Measurements from ENCODE around the gene YPEL2. TPM values are rescaled to one million over a fixed set of nuclear protein-coding genes. Genes with fewer than 3 reads are reported as not detected.

YPEL2 gene
- total and polyA plus RNA-seq, 7 experiments from 2014 or later, result 10.6 to 52.0 (median 38.4) TPM

DNA sequence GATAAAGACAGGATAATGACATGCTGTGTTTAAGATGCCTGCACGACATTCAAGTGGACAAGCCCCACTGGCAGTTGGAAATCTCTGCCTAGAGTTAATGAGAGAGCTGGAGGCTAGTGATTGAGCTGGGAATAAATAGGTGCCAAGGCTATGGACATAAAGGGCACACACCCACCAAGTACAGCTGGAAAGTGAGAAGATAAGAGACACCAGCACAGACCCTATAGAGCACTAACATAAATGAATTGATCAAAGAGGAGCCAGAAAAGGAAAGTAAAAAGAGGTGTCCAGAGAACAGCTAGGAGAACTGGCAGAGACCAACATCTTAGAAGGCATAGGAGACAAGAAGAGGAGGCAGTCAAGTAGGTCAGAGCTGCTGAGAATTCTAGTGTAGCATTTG, 101.2 kb downstream of the YPEL2 start:
- ATAC-seq (no peak), DNase-seq (no peak)
- POLR2A ChIA-PET, result interaction anchor here (1.0 kb wide), 1 partner anchor 9 kb away, joined by 4 read pairs; no protein-coding TSS in a partner anchor
- Mint-ChIP-seq H3K36me3 (peaks cover 0 to 10% (median 5%) of the 10 kb centered on the region in 5 donors), H3K27ac (no peak overlapping the region), H3K27me3 (peaks cover 0 to 6% (median 0%) of the 10 kb centered on the region in 5 donors), H3K4me3 (no peak overlapping the region), H3K9me3 (peaks cover 0 to 10% (median 4%) of the 10 kb centered on the region in 11 donors), H3K4me1 (peaks cover 0 to 29% (median 2%) of the 10 kb centered on the region in 7 donors)
- H3K27me3 ChIP-seq (ENCODE audit: control insufficient read depth in 2 of 2, insufficient read depth in 2 of 2, low read length in 2 of 2), result no peaks in the 10 kb centered on the region
- no peaks in the 10 kb centered on the region for H3K36me3 ChIP-seq (ENCODE audit: control insufficient read depth in 2 of 3, insufficient read depth in 3 of 3, low read length in 3 of 3)
- no peaks in the 10 kb centered on the region for H3K9me3 ChIP-seq (ENCODE audit: control insufficient read depth in 2 of 3, low read length in 3 of 3)
- CTCF ChIA-PET, result interaction anchor here (0.5 to 2.5 kb wide), 3 partner anchors 92 to 122 kb away, joined by 3 to 9 read pairs (median 5); no protein-coding TSS in a partner anchor
- intact Hi-C loops (cut with micrococcal nuclease), result no loop called here
- no peak overlapping the region for H3K27ac ChIP-seq (ENCODE audit: low read depth, low read length)
- H3K4me1 ChIP-seq (ENCODE audit: control insufficient read depth in 2 of 2, insufficient read depth in 2 of 2, low read length in 2 of 2), result no peaks in the 10 kb centered on the region
- no peak overlapping the region for H3K4me3 ChIP-seq (ENCODE audit: low read length)

DNA sequence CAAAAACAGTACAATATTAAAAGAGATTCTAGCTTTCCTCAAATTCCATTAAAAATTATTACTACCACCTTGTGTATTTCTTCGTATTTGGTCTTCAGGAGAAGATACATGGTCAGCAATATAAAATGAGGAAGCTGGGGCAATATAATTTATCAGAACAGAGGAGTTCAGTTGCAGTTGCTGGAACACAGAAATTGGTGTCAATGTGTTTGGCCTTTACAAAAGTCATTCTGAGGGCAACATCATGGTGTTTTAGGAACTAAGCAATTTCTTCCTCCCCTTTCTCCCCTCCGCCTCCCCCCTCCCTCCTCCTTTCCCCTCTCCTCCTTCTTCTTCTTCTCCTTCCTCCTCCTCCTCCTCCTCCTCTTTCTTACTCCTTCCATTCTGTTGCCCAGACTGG, 102.1 kb downstream of the YPEL2 start:
- ATAC-seq (no peak), DNase-seq (no peak)
- peaks cover 0 to 37% (median 6%) of the 10 kb centered on the region in 7 donors for H3K4me1 Mint-ChIP-seq
- H3K9me3 ChIP-seq (ENCODE audit: control insufficient read depth in 2 of 3, low read length in 3 of 3), result no peaks in the 10 kb centered on the region
- H3K27ac ChIP-seq (ENCODE audit: low read depth, low read length), result no peak overlapping the region
- ChIA-PET POLR2A (no interaction called here), CTCF (interaction anchor here (1.0 kb wide), 1 partner anchor 9 kb away, joined by 6 read pairs; no protein-coding TSS in a partner anchor)
- intact Hi-C loops (cut with micrococcal nuclease), result no loop called here
- no peak overlapping the region for H3K4me3 Mint-ChIP-seq
- H3K27me3 ChIP-seq (ENCODE audit: control insufficient read depth in 2 of 2, insufficient read depth in 2 of 2, low read length in 2 of 2), result no peaks in the 10 kb centered on the region
- no peak overlapping the region for H3K27ac Mint-ChIP-seq
- H3K9me3 Mint-ChIP-seq, result peaks cover 0 to 10% (median 4%) of the 10 kb centered on the region in 11 donors
- H3K27me3 Mint-ChIP-seq, result peaks cover 0 to 12% (median 0%) of the 10 kb centered on the region in 5 donors
- peaks cover 0 to 10% (median 5%) of the 10 kb centered on the region in 5 donors for H3K36me3 Mint-ChIP-seq
- H3K4me3 ChIP-seq (ENCODE audit: low read length), result no peak overlapping the region
- H3K4me1 ChIP-seq (ENCODE audit: control insufficient read depth in 2 of 2, insufficient read depth in 2 of 2, low read length in 2 of 2), result no peaks in the 10 kb centered on the region
- H3K36me3 ChIP-seq (ENCODE audit: control insufficient read depth in 2 of 3, insufficient read depth in 3 of 3, low read length in 3 of 3), result no peaks in the 10 kb centered on the region

DNA sequence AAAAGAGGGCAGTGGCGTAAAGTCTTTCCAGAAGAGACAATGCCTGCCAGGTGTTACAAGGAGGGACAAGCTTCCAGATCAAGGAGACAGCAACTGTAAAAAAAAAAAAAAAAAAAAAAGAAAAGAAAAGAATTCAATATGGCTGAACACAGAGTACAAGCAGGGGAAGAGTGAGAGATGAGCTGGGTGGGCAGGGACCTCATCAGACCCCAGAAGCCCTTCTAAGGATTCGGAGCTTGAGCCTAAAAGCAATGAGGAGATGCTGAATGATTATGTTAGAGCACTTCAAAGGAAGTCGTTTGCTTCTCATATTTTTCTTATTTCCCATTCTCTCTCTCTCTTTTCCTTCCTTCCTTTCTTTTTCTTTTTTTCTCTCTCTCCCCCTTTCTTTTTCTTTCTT, 103.0 kb downstream of the YPEL2 start:
- Mint-ChIP-seq H3K4me3 (no peak overlapping the region), H3K36me3 (peaks cover 0 to 10% (median 5%) of the 10 kb centered on the region in 5 donors), H3K27me3 (peaks cover 0 to 12% (median 0%) of the 10 kb centered on the region in 5 donors), H3K9me3 (peaks cover 0 to 10% (median 4%) of the 10 kb centered on the region in 11 donors), H3K27ac (peak overlapping the region in 2 of 9 donors; percentile 34 to 53), H3K4me1 (peaks cover 0 to 45% (median 9%) of the 10 kb centered on the region in 7 donors)
- Histone ChIP-seq H3K4me3 (ENCODE audit: low read length) (no peak overlapping the region), H3K4me1 (ENCODE audit: control insufficient read depth in 2 of 2, insufficient read depth in 2 of 2, low read length in 2 of 2) (peaks cover 0 to 3% of the 10 kb centered on the region in 2 donors), H3K36me3 (ENCODE audit: control insufficient read depth in 2 of 3, insufficient read depth in 3 of 3, low read length in 3 of 3) (no peaks in the 10 kb centered on the region), H3K27ac (ENCODE audit: low read depth, low read length) (no peak overlapping the region), H3K27me3 (ENCODE audit: control insufficient read depth in 2 of 2, insufficient read depth in 2 of 2, low read length in 2 of 2) (no peaks in the 10 kb centered on the region), H3K9me3 (ENCODE audit: control insufficient read depth in 2 of 3, low read length in 3 of 3) (no peaks in the 10 kb centered on the region)
- ATAC-seq, result no peak
- CTCF ChIA-PET, result interaction anchor here (0.6 to 1.1 kb wide), 3 partner anchors 8 to 105 kb away, joined by 3 to 6 read pairs (median 3); no protein-coding TSS in a partner anchor
- POLR2A ChIA-PET, result interaction anchor here (0.6 kb wide), 1 partner anchor 104 kb away, joined by 3 read pairs; no protein-coding TSS in a partner anchor
- no peak for DNase-seq
- intact Hi-C loops (cut with micrococcal nuclease), result no loop called here

DNA sequence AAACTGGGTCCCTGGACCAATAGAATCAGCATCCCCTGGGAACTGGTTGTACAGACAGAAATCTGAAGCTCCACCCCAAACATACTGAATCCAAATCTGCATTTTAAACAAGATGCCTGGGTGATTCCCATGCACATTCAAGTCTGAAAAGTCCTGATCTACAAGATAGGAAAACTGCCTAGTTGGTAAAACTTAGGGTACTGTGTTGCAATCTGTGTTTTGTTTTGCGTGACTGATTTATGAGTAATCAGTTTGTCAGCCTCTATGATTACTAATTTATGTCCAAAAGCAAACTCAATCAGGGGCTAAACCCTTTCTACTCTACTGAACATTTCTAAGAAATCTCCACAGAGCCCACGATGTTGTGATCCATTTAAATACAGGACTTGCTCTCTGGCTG, 103.8 kb downstream of the YPEL2 start:
- CTCF ChIA-PET, result interaction anchor here (0.6 to 1.1 kb wide), 3 partner anchors 98 to 106 kb away, joined by 3 read pairs; no protein-coding TSS in a partner anchor
- Histone ChIP-seq H3K9me3 (ENCODE audit: control insufficient read depth in 2 of 3, low read length in 3 of 3) (no peaks in the 10 kb centered on the region), H3K27ac (ENCODE audit: low read depth, low read length) (no peak overlapping the region), H3K4me1 (ENCODE audit: control insufficient read depth in 2 of 2, insufficient read depth in 2 of 2, low read length in 2 of 2) (peaks cover 0 to 11% of the 10 kb centered on the region in 2 donors), H3K4me3 (ENCODE audit: low read length) (no peak overlapping the region), H3K27me3 (ENCODE audit: control insufficient read depth in 2 of 2, insufficient read depth in 2 of 2, low read length in 2 of 2) (no peaks in the 10 kb centered on the region), H3K36me3 (ENCODE audit: control insufficient read depth in 2 of 3, insufficient read depth in 3 of 3, low read length in 3 of 3) (no peaks in the 10 kb centered on the region)
- Mint-ChIP-seq H3K4me3 (peak overlapping the region in 1 of 10 donors; percentile 53), H3K27me3 (peaks cover 0 to 12% (median 0%) of the 10 kb centered on the region in 5 donors), H3K36me3 (peaks cover 0 to 10% (median 5%) of the 10 kb centered on the region in 5 donors), H3K4me1 (peaks cover 0 to 53% (median 17%) of the 10 kb centered on the region in 7 donors), H3K27ac (peak overlapping the region in 1 of 9 donors; percentile 45), H3K9me3 (peaks cover 0 to 10% (median 4%) of the 10 kb centered on the region in 11 donors)
- intact Hi-C loops (cut with micrococcal nuclease), result loop anchor here in 1 of 2 donors (5.0 kb wide), 1 partner anchor 33 kb away; no protein-coding TSS in a partner anchor
- DNase-seq, result no peak
- ATAC-seq, result peak; percentile 40
- POLR2A ChIA-PET, result interaction anchor here (0.7 kb wide), 1 partner anchor 13 kb away, joined by 4 read pairs; no protein-coding TSS in a partner anchor

DNA sequence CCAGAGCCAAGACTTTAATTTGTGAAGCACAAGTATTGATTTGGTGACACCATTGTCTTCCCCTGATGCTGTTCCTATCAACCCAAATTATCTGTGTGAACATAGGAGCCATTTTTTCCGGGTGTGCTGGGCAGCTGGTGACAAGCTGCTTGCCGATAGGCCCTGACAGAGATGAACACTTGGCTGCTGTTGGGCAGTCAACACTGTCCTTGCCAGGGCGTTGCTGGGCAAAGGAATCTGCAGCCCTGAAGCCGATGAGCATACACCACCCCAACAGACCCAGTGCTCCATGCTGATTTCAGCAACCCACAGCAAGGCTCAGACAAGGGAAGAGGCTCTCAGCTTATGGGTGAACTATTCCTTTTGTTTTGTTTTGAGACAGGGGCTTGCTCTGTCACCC, 105.4 kb downstream of the YPEL2 start:
- peaks cover 0 to 8% (median 0%) of the 10 kb centered on the region in 5 donors for H3K27me3 Mint-ChIP-seq
- Histone ChIP-seq H3K4me1 (ENCODE audit: control insufficient read depth in 2 of 2, insufficient read depth in 2 of 2, low read length in 2 of 2) (peaks cover 4 to 20% of the 10 kb centered on the region in 2 donors), H3K27me3 (ENCODE audit: control insufficient read depth in 2 of 2, insufficient read depth in 2 of 2, low read length in 2 of 2) (no peaks in the 10 kb centered on the region), H3K27ac (ENCODE audit: low read depth, low read length) (no peak overlapping the region), H3K36me3 (ENCODE audit: control insufficient read depth in 2 of 3, insufficient read depth in 3 of 3, low read length in 3 of 3) (no peaks in the 10 kb centered on the region), H3K4me3 (ENCODE audit: low read length) (no peak overlapping the region), H3K9me3 (ENCODE audit: control insufficient read depth in 2 of 3, low read length in 3 of 3) (no peaks in the 10 kb centered on the region)
- H3K9me3 Mint-ChIP-seq, result peaks cover 0 to 8% (median 4%) of the 10 kb centered on the region in 11 donors
- peak overlapping the region in 1 of 9 donors; percentile 25 for H3K27ac Mint-ChIP-seq
- intact Hi-C loops (cut with micrococcal nuclease), result loop anchor here in 1 of 2 donors (5.0 kb wide), 1 partner anchor 35 kb away; no protein-coding TSS in a partner anchor
- H3K36me3 Mint-ChIP-seq, result peaks cover 0 to 6% (median 5%) of the 10 kb centered on the region in 5 donors
- peaks cover 0 to 64% (median 27%) of the 10 kb centered on the region in 7 donors for H3K4me1 Mint-ChIP-seq
- ChIA-PET CTCF (interaction anchor here (0.7 to 9.4 kb wide), 4 partner anchors 12 to 216 kb away, joined by 3 to 191 read pairs (median 7); no protein-coding TSS in a partner anchor), POLR2A (interaction anchor here (1.0 kb wide), 1 partner anchor 126 kb away, joined by 3 read pairs; no protein-coding TSS in a partner anchor)
- no peak overlapping the region for H3K4me3 Mint-ChIP-seq
- ATAC-seq, result no peak
- DNase-seq, result no peak

DNA sequence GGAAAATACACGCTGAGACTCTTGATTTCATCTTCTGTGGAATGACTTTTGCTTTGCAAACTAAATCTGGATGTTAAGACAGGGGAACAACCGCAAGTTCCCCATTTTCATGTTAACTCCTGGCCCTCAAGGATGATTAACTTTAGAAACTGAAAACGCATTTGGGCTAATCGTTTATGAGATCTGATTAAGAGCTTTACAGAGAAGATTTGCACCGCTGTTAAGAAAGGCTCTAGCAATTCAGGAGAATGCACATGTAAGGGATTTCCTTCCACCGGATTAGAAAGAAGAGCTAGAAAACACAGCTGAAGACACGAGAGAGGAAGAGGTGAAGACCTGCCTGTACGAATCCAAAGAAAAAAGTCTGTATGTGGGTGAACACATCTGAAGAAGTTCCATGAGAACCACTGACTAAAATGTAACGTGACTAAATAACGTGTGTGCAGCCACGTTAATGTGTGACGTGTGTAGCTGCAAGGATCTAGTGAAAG, 106.4 kb downstream of the YPEL2 start:
- Histone ChIP-seq H3K9me3 (ENCODE audit: control insufficient read depth in 2 of 3, low read length in 3 of 3) (no peaks in the 10 kb centered on the region), H3K36me3 (ENCODE audit: control insufficient read depth in 2 of 3, insufficient read depth in 3 of 3, low read length in 3 of 3) (no peaks in the 10 kb centered on the region), H3K27me3 (ENCODE audit: control insufficient read depth in 2 of 2, insufficient read depth in 2 of 2, low read length in 2 of 2) (no peaks in the 10 kb centered on the region), H3K4me3 (ENCODE audit: low read length) (no peak overlapping the region), H3K4me1 (ENCODE audit: control insufficient read depth in 2 of 2, insufficient read depth in 2 of 2, low read length in 2 of 2) (peaks cover 4 to 20% of the 10 kb centered on the region in 2 donors), H3K27ac (ENCODE audit: low read depth, low read length) (no peak overlapping the region)
- DNase-seq (no peak), ATAC-seq (peak; percentile 48)
- peaks cover 0 to 7% (median 0%) of the 10 kb centered on the region in 5 donors for H3K27me3 Mint-ChIP-seq
- peaks cover 0 to 60% (median 27%) of the 10 kb centered on the region in 7 donors for H3K4me1 Mint-ChIP-seq
- intact Hi-C loops (cut with micrococcal nuclease), result loop anchor here in 1 of 2 donors (5.0 kb wide), 1 partner anchor 36 kb away; no protein-coding TSS in a partner anchor
- peaks cover 0 to 1% (median under 1%) of the 10 kb centered on the region in 5 donors for H3K36me3 Mint-ChIP-seq
- peak overlapping the region in 1 of 10 donors; percentile 7 for H3K4me3 Mint-ChIP-seq
- ChIA-PET CTCF (interaction anchor here (1.0 to 9.4 kb wide), 3 partner anchors 13 to 123 kb away, joined by 3 to 191 read pairs (median 9); no protein-coding TSS in a partner anchor), POLR2A (interaction anchor here (0.6 to 1.0 kb wide), 2 partner anchors 75 to 127 kb away, joined by 3 read pairs; no protein-coding TSS in a partner anchor)
- peak overlapping the region in 2 of 9 donors; percentile 4 to 30 for H3K27ac Mint-ChIP-seq
- H3K9me3 Mint-ChIP-seq, result peaks cover 0 to 1% (median under 1%) of the 10 kb centered on the region in 11 donors
